ENCODE data around the gene GOLGA8T. TPM values are rescaled to one million over a fixed set of nuclear protein-coding genes. Genes with fewer than 3 reads are reported as not detected.
"Not testable (repeated sequence)": the region's sequence is repeated elsewhere in the genome, so short reads cannot be mapped to it uniquely, and the experiment has no call there.

Gene GOLGA8T
- total RNA-seq, 1 donor from 2014 or later, result 0.32 TPM

DNA sequence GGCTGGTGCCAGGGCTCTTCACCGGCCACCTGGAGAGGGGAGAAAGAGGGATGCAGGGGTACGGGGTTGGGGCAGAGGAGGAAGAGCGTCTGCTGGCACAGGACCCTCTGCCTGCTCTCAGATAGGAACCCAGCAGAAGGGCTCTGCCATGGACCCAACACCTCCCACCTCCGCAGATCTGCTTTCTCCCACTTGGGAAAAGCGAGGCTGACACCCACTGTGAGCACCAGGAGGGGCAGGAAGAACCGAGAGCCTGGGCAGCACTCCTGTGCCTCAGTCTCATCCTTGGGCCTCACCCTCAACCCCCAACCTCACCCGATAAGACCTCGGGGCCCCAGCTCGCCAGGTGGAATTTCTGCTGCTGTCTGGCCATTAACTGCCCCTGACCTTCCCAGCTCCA is 58.0 kb downstream of the GOLGA8T start:
- H3K9ac ChIP-seq (ENCODE audit: low read length); H3K4me2 ChIP-seq (ENCODE audit: low read length); H2AFZ ChIP-seq (ENCODE audit: low read depth, low read length); H3K4me1 ChIP-seq (ENCODE audit: insufficient read depth, low read length); H3K4me3 Mint-ChIP-seq (ENCODE audit: unreplicated experiment); H3K27me3 ChIP-seq (ENCODE audit: insufficient read depth, low read length); H3K27me3 Mint-ChIP-seq (ENCODE audit: low read depth, unreplicated experiment); H4K20me1 ChIP-seq (ENCODE audit: insufficient read depth, low read length); FAIRE-seq; H3K79me2 ChIP-seq (ENCODE audit: insufficient read depth, low read length); H3K27ac Mint-ChIP-seq (ENCODE audit: unreplicated experiment); H3K27ac ChIP-seq (ENCODE audit: low read depth, low read length); H3K36me3 Mint-ChIP-seq (ENCODE audit: low read depth, unreplicated experiment); DNase-seq (ENCODE audit: low read depth); H3K36me3 ChIP-seq (ENCODE audit: insufficient read depth, low read length); H3K9me3 ChIP-seq (ENCODE audit: insufficient read depth, low read depth, low read length); H3K4me1 Mint-ChIP-seq (ENCODE audit: low read depth, unreplicated experiment); H3K9me3 Mint-ChIP-seq (ENCODE audit: unreplicated experiment); H3K4me3 ChIP-seq (ENCODE audit: insufficient read depth, low read depth, low read length): not testable (repeated sequence)

Other genes with a start within 250 kb of the GOLGA8T start
- 0.67 TPM in 1 of 2 replicates, not detected in the other for gene GOLGA8J, start 52.1 kb upstream of the GOLGA8T start, total RNA-seq

All from astrocyte (in vitro differentiated cells and primary cell).